GM12891 (cell line): ENCODE results near the gene LMO7.

Experiments used
- POLR2A ChIP-seq: IDR thresholded peaks from 2 replicates; pipeline ENCODE4 v1.6.1; 2011; ENCODE audit warnings: low read depth, low read length, control low read depth
- TAF1 ChIP-seq: IDR thresholded peaks from 2 replicates; pipeline ENCODE4 v1.6.1; 2011; ENCODE audit warnings: low read depth, low read length, control low read depth

DNA sequence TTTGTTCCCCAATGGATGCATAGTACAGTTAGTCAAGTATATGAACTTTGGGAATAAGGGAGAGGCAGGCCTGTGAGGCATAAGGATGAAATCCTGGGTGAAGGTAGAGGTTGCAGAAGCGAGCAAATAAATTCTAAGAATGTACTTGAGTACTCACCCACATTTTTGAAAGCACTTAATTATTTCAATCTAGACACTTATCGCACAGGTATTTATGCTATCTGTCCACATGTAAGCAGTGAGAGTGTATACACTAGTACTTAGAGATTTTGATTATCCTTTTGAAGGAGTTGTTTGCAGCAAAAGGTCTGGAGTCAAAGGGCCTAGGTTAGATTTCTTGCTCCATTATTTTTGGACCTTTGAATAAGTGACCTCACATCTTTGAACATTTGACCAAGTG is 77.7 kb downstream of the LMO7 start:
- TF ChIP-seq POLR2A (no peak), TAF1 (no peak)
